Measurements from ENCODE around the gene TSHB. TPM values are rescaled to one million over a fixed set of nuclear protein-coding genes. Genes with fewer than 3 reads are reported as not detected.
"Not testable (repeated sequence)": the region's sequence is repeated elsewhere in the genome, so short reads cannot be mapped to it uniquely, and the experiment has no call there.

The TSHB gene
- total and polyA plus RNA-seq, 11 donors, result not detected

- ATAC-seq (no peak), DNase-seq (no peak)
- H3K4me3 ChIP-seq, result no peak overlapping the region
- intact Hi-C loops (cut with DNase I), result no loop called here
- H3K9me3 ChIP-seq, result no peaks in the 10 kb centered on the region
- 86 to 94% (median 89%) methylated on average over 2 of the region's 2 CpGs for WGBS, 4 donors
- TF ChIP-seq POLR2A (IDR thresholded peaks at IDR 0.05), result no peak
- TF ChIP-seq CTCF (IDR thresholded peaks at IDR 0.05), result no peak
- H3K36me3 ChIP-seq, result no peaks in the 10 kb centered on the region
- H3K4me1 ChIP-seq, result no peaks in the 10 kb centered on the region
- no peak overlapping the region for H3K27ac ChIP-seq
- H3K27me3 ChIP-seq, result no peaks in the 10 kb centered on the region
These were observed 15.8 kb upstream of the TSHB start for GRCh38 chr1:115013792-115014191.

GRCh38 chr1:115019549-115019948 is 10.1 kb upstream of the TSHB start:
- H3K9me3 ChIP-seq; intact Hi-C loops (cut with DNase I); H3K27me3 ChIP-seq; DNase-seq; H3K4me1 ChIP-seq; H3K27ac ChIP-seq; H3K36me3 ChIP-seq; H3K4me3 ChIP-seq; ATAC-seq: not testable (repeated sequence)
- WGBS, 4 donors, result 85 to 92% (median 89%) methylated on average over 9 of the region's 9 CpGs

GRCh38 chr1:115021145-115021544 is 8.5 kb upstream of the TSHB start:
- no peaks in the 10 kb centered on the region for H3K36me3 ChIP-seq

GRCh38 chr1:115023593-115023992 is 6.0 kb upstream of the TSHB start:
- Histone ChIP-seq H3K27ac (no peak overlapping the region), H3K27me3 (peaks cover 0 to 4% (median 0%) of the 10 kb centered on the region in 9 donors), H3K36me3 (no peaks in the 10 kb centered on the region), H3K4me3 (no peak overlapping the region), H3K4me1 (no peaks in the 10 kb centered on the region), H3K9me3 (no peaks in the 10 kb centered on the region)
- TF ChIP-seq POLR2A (IDR thresholded peaks at IDR 0.05) (no peak), CTCF (IDR thresholded peaks at IDR 0.05) (no peak)
- DNase-seq, result no peak
- ATAC-seq, result no peak
- intact Hi-C loops (cut with DNase I), result no loop called here

More at GRCh38 chr1:115021145-115021544, 8.5 kb upstream of the TSHB start:
- peaks cover 0 to 4% (median 0%) of the 10 kb centered on the region in 9 donors for H3K27me3 ChIP-seq
- TF ChIP-seq POLR2A (IDR thresholded peaks at IDR 0.05), result no peak
- no peak for TF ChIP-seq CTCF (IDR thresholded peaks at IDR 0.05)
- ATAC-seq, result no peak
- H3K4me3 ChIP-seq, result no peak overlapping the region
- H3K4me1 ChIP-seq, result no peaks in the 10 kb centered on the region
- intact Hi-C loops (cut with DNase I), result no loop called here
- 59 to 72% (median 67%) methylated on average over 1 of the region's 1 CpG for WGBS, 4 donors
- H3K9me3 ChIP-seq, result no peaks in the 10 kb centered on the region
- no peak overlapping the region for H3K27ac ChIP-seq
- no peak for DNase-seq

GRCh38 chr1:115031595-115031994 is 2.0 kb downstream of the TSHB start:
- ATAC-seq (no peak), DNase-seq (no peak)
- no peaks in the 10 kb centered on the region for H3K9me3 ChIP-seq
- H3K4me3 ChIP-seq, result no peak overlapping the region
- peaks cover 0 to 3% (median 0%) of the 10 kb centered on the region in 12 donors for H3K4me1 ChIP-seq
- no peak for TF ChIP-seq POLR2A (IDR thresholded peaks at IDR 0.05)
- TF ChIP-seq CTCF (IDR thresholded peaks at IDR 0.05), result no peak
- intact Hi-C loops (cut with DNase I), result no loop called here
- no peaks in the 10 kb centered on the region for H3K36me3 ChIP-seq
- 71 to 81% (median 77%) methylated on average over 2 of the region's 2 CpGs for WGBS, 4 donors
- H3K27ac ChIP-seq, result no peak overlapping the region
- H3K27me3 ChIP-seq, result no peaks in the 10 kb centered on the region
